ENCODE measurements around the gene GNG11. TPM values are rescaled to one million over a fixed set of nuclear protein-coding genes. Genes with fewer than 3 reads are reported as not detected.

GNG11 gene
- total RNA-seq, 4 donors from 2014 or later, result 0.61 to 13.9 (median 4.1) TPM

DNA sequence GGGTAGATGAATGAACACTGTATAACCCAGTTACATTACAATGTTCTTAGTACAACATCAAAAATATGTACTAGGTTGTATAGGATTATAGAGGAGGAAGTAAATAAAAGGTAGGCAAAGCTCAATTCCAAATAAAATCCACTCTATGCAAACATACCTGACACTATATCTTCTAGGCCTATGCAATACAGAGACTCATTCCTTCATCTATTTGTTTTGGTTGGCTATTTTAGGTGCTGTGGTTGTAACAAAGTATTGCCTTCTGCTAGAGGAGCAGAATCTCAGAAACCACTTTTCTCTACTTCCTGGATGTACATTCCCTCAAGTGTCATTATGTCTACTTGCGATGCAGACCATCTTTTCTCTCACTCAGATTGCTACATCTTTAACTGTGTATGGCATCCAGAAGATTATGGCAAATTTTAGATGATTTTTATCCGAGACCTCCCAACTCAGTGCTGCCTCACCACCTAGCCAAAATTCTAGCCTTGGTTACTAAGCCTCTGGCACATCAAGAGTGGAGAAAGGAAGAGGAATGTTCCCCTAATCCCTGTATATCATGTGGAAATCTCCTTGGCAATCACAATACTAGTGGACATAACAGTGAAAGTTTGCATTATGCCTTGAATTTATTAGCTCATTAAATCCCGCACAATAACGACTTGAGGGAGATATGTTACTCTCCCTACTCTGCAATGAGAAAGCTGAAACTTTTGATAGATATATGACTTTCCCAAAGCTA, 25.5 kb upstream of the GNG11 start:
- intact Hi-C loops (cut with DNase I), result no loop called here
- TF ChIP-seq POLR2A (IDR thresholded peaks at IDR 0.05), result no peak
- TF ChIP-seq, protein P1, sequence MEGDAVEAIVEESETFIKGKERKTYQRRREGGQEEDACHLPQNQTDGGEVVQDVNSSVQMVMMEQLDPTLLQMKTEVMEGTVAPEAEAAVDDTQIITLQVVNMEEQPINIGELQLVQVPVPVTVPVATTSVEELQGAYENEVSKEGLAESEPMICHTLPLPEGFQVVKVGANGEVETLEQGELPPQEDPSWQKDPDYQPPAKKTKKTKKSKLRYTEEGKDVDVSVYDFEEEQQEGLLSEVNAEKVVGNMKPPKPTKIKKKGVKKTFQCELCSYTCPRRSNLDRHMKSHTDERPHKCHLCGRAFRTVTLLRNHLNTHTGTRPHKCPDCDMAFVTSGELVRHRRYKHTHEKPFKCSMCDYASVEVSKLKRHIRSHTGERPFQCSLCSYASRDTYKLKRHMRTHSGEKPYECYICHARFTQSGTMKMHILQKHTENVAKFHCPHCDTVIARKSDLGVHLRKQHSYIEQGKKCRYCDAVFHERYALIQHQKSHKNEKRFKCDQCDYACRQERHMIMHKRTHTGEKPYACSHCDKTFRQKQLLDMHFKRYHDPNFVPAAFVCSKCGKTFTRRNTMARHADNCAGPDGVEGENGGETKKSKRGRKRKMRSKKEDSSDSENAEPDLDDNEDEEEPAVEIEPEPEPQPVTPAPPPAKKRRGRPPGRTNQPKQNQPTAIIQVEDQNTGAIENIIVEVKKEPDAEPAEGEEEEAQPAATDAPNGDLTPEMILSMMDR (IDR thresholded peaks at IDR 0.05), result no peak
- WGBS, 2 donors, result 66 to 81% methylated on average over 4 of the region's 4 CpGs
- no peak for DNase-seq
- Histone ChIP-seq H3K4me3 (no peak overlapping the region), H3K27me3 (peaks cover 0 to 5% (median 0%) of the 10 kb centered on the region in 4 donors), H3K27ac (no peak overlapping the region), H3K4me1 (peaks cover 0 to 6% (median 0%) of the 10 kb centered on the region in 3 donors), H3K9me3 (no peaks in the 10 kb centered on the region), H3K36me3 (no peaks in the 10 kb centered on the region)

DNA sequence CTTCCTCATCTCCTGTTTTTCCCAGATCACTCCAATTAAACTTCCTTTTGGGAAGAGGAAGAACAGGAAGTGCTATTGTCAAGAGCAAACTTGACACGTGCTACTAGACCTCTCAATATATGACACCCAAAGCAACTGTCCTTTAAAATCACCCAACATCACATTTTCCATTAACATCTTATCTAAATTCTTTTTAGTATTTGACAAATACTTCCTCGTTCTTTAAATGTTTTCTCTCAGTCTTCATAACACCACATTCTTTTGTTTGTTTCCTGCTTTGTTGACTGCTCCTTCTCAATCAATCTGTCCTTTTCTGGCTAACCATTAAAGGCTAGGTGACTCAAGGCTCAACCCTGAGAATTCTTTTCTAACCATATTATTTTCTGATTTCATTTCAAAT, 23.9 kb upstream of the GNG11 start:
- no peak for DNase-seq
- Histone ChIP-seq H3K4me3 (no peak overlapping the region), H3K27me3 (no peaks in the 10 kb centered on the region), H3K9me3 (no peaks in the 10 kb centered on the region), H3K27ac (no peak overlapping the region), H3K36me3 (no peaks in the 10 kb centered on the region), H3K4me1 (peaks cover 0 to 5% (median 0%) of the 10 kb centered on the region in 3 donors)
- intact Hi-C loops (cut with DNase I), result no loop called here
- TF ChIP-seq POLR2A (IDR thresholded peaks at IDR 0.05), result no peak
- TF ChIP-seq, protein P1 (IDR thresholded peaks at IDR 0.05), result no peak
- 53 to 63% methylated on average over 2 of the region's 2 CpGs for WGBS, 2 donors

DNA sequence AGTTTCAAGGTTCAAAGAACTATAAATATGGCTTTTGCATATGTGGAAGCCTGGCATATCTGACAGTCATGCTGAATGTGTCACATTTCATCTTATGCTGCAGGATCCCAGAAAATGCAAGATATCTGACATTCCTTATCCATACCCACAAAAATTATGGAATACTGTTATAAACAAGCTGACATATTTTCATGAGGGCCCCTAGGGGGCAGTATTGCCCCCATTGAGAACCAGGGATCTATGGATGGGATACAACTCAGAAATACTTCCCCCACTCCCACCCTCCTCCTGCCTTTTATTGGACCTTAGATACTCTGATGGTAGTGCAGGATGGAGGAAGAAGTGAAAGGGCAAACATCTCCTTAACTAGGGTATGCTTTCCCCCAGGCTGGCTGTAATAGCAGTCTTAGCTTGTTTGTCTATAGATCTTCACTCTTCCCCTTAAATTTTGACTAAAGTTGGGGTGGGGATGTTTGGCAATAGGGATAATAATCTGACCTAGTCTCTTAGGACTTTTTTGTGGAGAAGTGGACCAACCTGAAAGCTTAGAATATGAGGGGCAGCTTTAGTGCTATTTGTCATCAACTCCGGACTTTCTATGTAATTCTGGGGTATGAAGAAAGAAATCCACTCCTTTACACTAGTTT, 18.6 kb upstream of the GNG11 start:
- no peaks in the 10 kb centered on the region for H3K4me1 ChIP-seq
- 47 to 50% methylated on average over 1 of the region's 1 CpG for WGBS, 2 donors
- H3K36me3 ChIP-seq, result no peaks in the 10 kb centered on the region
- no peak overlapping the region for H3K4me3 ChIP-seq
- intact Hi-C loops (cut with DNase I), result loop anchor here (5.0 kb wide), 1 partner anchor 184 kb away; no protein-coding TSS in a partner anchor
- no peaks in the 10 kb centered on the region for H3K9me3 ChIP-seq
- no peaks in the 10 kb centered on the region for H3K27me3 ChIP-seq
- H3K27ac ChIP-seq, result no peak overlapping the region
- DNase-seq, result no peak
- TF ChIP-seq POLR2A (IDR thresholded peaks at IDR 0.05), result no peak
- TF ChIP-seq, protein P1 (IDR thresholded peaks at IDR 0.05), result peak; percentile 20 to 69 (median 45)

DNA sequence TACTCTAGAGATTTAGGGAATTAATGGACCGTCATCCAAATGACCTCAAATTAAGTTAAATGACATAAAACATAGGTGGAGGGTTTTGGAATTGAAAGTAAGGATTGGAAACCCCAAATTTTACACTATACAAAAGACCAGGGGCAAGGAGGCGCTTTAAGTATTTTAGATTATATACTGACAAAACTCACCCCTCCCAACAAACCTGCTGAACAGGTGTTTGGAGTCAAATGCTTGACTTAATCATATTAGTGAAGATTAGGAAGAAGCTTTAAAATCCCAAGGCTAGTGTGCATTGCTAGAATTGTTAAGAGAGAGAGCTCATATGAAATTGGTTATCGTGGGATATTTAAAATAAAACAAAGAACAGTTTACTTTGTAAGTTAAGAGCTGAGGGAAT, 15.3 kb upstream of the GNG11 start, which contains the start of gene GNGT1:
TSS of gene GNGT1 (plus strand) at position 301 of the 400 bp plus-strand sequence. CDS start 180 bp downstream, outside the sequence.
- Histone ChIP-seq H3K4me3 (no peak within 1 kb of the TSS), H3K9me3 (no peaks in the 10 kb centered on the region), H3K36me3 (no peaks in the 10 kb centered on the region), H3K27me3 (no peaks in the 10 kb centered on the region), H3K27ac (no peak within 1 kb of the TSS), H3K4me1 (peaks cover 0 to 9% (median 0%) of the 10 kb centered on the region in 3 donors)
- TF ChIP-seq POLR2A (IDR thresholded peaks at IDR 0.05), result no peak
- TF ChIP-seq, protein P1 (IDR thresholded peaks at IDR 0.05), result no peak
- intact Hi-C loops (cut with DNase I), result no loop called here
- no peak for DNase-seq
- WGBS, 2 donors, result 56 to 67% methylated on average over 3 of the region's 3 CpGs
